Activated CD8-positive, alpha-beta T cell treated with anti-CD3 and anti-CD28 coated beads for 36 hours (primary cell): ENCODE data around the gene HMCN1. TPM values are rescaled to one million over a fixed set of nuclear protein-coding genes. Genes with fewer than 3 reads are reported as not detected.

Experiments
- ATAC-seq: fragments of 200-7000 bp; cut with Tn5 transposase; one replicate; pipeline ENCODE4 v1.10.0; 2021; ENCODE audit warnings: mild to moderate bottlenecking, moderate library complexity
- CTCF ChIA-PET: fragments of 350-600 bp; sonication (Branson Sonifier 250); formaldehyde crosslinking; loops from one replicate; lab custom pipeline; 2021; ENCODE audit warnings: antibody characterized with exemption; lab: Charles Lee
- POLR2A ChIA-PET: fragments of 350-600 bp; sonication (Branson Sonifier 250); formaldehyde crosslinking; loops from one replicate; lab custom pipeline; 2021; ENCODE audit warnings: antibody characterized with exemption; lab: Charles Lee
- DNase-seq: peaks from one replicate; pipeline ENCODE4 v3.0.0-alpha.2; 2020
- H3K27ac Mint-ChIP-seq: one replicate; pipeline ENCODE4 v1.8.0; 2021; ENCODE audit warnings: mild to moderate bottlenecking, mixed read lengths
- H3K27me3 Mint-ChIP-seq: one replicate; pipeline ENCODE4 v1.8.0; 2021; ENCODE audit warnings: mixed read lengths
- H3K36me3 Mint-ChIP-seq: one replicate; pipeline ENCODE4 v1.8.0; 2021; ENCODE audit warnings: low read depth, mixed read lengths
- H3K4me1 Mint-ChIP-seq: one replicate; pipeline ENCODE4 v1.8.0; 2021; ENCODE audit warnings: low read depth, mixed read lengths
- H3K4me3 Mint-ChIP-seq: one replicate; pipeline ENCODE4 v1.8.0; 2021; ENCODE audit warnings: mild to moderate bottlenecking, moderate library complexity, mixed read lengths
- H3K9me3 Mint-ChIP-seq: one replicate; pipeline ENCODE4 v1.8.0; 2021; ENCODE audit warnings: mixed read lengths
- CTCF ChIP-seq: fragments of 200-600 bp; IDR thresholded peaks from one replicate; pipeline ENCODE4 v1.8.0; 2022; ENCODE audit warnings: antibody characterized with exemption, mild to moderate bottlenecking
- intact Hi-C: fragments of 100-400 bp; cut with micrococcal nuclease; formaldehyde crosslinking; loops from one replicate; pipeline ENCODE4 v1.10.0; 2022
- total RNA-seq, 2 experiments: library from RNA; stranded (reverse); gene quantifications; one replicate each; pipeline ENCODE4 v1.2.3, GENCODE V29; 2021

HMCN1 gene
- total RNA-seq, 2 experiments from 2014 or later = not detected

- ATAC-seq (no peak), DNase-seq (no peak)
- intact Hi-C loops = no loop called here
- Mint-ChIP-seq H3K27me3 (no peaks in the 10 kb centered on the region), H3K4me3 (no peak overlapping the region), H3K9me3 (no peaks in the 10 kb centered on the region), H3K36me3 (no peaks in the 10 kb centered on the region), H3K27ac (no peak overlapping the region), H3K4me1 (no peaks in the 10 kb centered on the region)
- ChIA-PET POLR2A (interaction anchor here (0.6 kb wide), 1 partner anchor 504 kb away, joined by 5 read pairs; no protein-coding TSS in a partner anchor), CTCF (no interaction called here)
- TF ChIP-seq CTCF = no peak
Observed at GRCh38 chr1:186059752-186060151, 325.6 kb downstream of the HMCN1 start.

- intact Hi-C loops = no loop called here
Observed at GRCh38 chr1:186060226-186060625, 326.0 kb downstream of the HMCN1 start.

GRCh38 chr1:186063091-186063657, 329.0 kb downstream of the HMCN1 start:
- H3K9me3 Mint-ChIP-seq = no peaks in the 10 kb centered on the region
- no peak for ATAC-seq
- DNase-seq = no peak
- H3K27me3 Mint-ChIP-seq = no peaks in the 10 kb centered on the region
- intact Hi-C loops = no loop called here
- no peak for TF ChIP-seq CTCF
- H3K36me3 Mint-ChIP-seq = no peaks in the 10 kb centered on the region
- CTCF ChIA-PET = no interaction called here
- H3K27ac Mint-ChIP-seq = no peak overlapping the region
- POLR2A ChIA-PET = no interaction called here
- no peaks in the 10 kb centered on the region for H3K4me1 Mint-ChIP-seq
- no peak overlapping the region for H3K4me3 Mint-ChIP-seq

More at GRCh38 chr1:186060226-186060625, 326.0 kb downstream of the HMCN1 start:
- H3K9me3 Mint-ChIP-seq = no peaks in the 10 kb centered on the region
- no peaks in the 10 kb centered on the region for H3K36me3 Mint-ChIP-seq
- no peak overlapping the region for H3K27ac Mint-ChIP-seq
- CTCF ChIA-PET = no interaction called here
- H3K27me3 Mint-ChIP-seq = no peaks in the 10 kb centered on the region
- no peak for TF ChIP-seq CTCF
- DNase-seq (no peak), ATAC-seq (no peak)
- H3K4me3 Mint-ChIP-seq = no peak overlapping the region
- POLR2A ChIA-PET = no interaction called here
- no peaks in the 10 kb centered on the region for H3K4me1 Mint-ChIP-seq

- ChIA-PET POLR2A (no interaction called here), CTCF (interaction anchor here (1.1 kb wide), 1 partner anchor 9 kb away, joined by 3 read pairs; no protein-coding TSS in a partner anchor)
- TF ChIP-seq CTCF = no peak
- no peak overlapping the region for H3K4me3 Mint-ChIP-seq
- no peak for DNase-seq
- H3K27ac Mint-ChIP-seq = no peak overlapping the region
- no peak for ATAC-seq
- H3K27me3 Mint-ChIP-seq = peaks cover 6% of the 10 kb centered on the region
- intact Hi-C loops = no loop called here
- no peaks in the 10 kb centered on the region for H3K36me3 Mint-ChIP-seq
- no peaks in the 10 kb centered on the region for H3K4me1 Mint-ChIP-seq
- H3K9me3 Mint-ChIP-seq = no peaks in the 10 kb centered on the region
Observed at GRCh38 chr1:186066411-186066810, 332.2 kb downstream of the HMCN1 start.

GRCh38 chr1:186073697-186074096, 339.5 kb downstream of the HMCN1 start:
- POLR2A ChIA-PET = interaction anchor here (0.6 kb wide), 1 partner anchor 1791 kb away, joined by 3 read pairs; no protein-coding TSS in a partner anchor
- intact Hi-C loops = no loop called here
- Mint-ChIP-seq H3K4me3 (no peak overlapping the region), H3K27ac (no peak overlapping the region), H3K27me3 (peaks cover 8% of the 10 kb centered on the region), H3K9me3 (no peaks in the 10 kb centered on the region), H3K36me3 (no peaks in the 10 kb centered on the region), H3K4me1 (no peaks in the 10 kb centered on the region)
- no peak for DNase-seq
- TF ChIP-seq CTCF = no peak
- ATAC-seq = no peak
- CTCF ChIA-PET = no interaction called here
